Neural progenitor cell (in vitro differentiated cells): ENCODE data around the gene PABPC1L2A.
"Not testable (repeated sequence)": the region's sequence is repeated elsewhere in the genome, so short reads cannot be mapped to it uniquely, and the experiment has no call there.

Experiments
- EZH2 ChIP-seq: fragments of 200-600 bp; sonication (generic); IDR thresholded peaks from 2 replicates; pipeline ENCODE4 v1.6.1; 2017; ENCODE audit warnings: antibody characterized with exemption, mild to moderate bottlenecking, moderate library complexity
- TF ChIP-seq, protein P1 (sequence below): fragments of 200-600 bp; sonication (generic); IDR thresholded peaks from 2 replicates; pipeline ENCODE4 v1.5.1; 2017; ENCODE audit warnings: antibody characterized with exemption, mild to moderate bottlenecking

DNA sequence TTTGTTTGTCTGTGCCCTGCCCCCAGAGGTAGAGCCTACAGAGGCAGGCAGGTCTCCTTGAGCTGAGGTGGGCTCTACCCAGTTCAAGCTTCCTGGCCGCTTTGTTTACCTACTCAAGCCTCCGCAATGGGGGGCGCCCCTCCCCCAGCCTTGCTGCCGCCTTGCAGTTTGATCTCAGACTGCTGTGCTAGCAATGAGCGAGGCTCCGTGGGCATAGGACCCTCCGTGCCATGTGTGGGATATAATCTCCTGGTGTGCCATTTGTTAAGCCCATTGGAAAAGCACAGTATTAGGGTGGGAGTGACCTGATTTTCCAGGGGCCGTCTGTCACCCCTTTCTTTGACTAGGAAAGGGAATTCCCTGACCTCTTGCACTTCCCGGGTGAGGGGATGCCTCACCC lies 20.2 kb upstream of the PABPC1L2A start:
- TF ChIP-seq, protein P1, sequence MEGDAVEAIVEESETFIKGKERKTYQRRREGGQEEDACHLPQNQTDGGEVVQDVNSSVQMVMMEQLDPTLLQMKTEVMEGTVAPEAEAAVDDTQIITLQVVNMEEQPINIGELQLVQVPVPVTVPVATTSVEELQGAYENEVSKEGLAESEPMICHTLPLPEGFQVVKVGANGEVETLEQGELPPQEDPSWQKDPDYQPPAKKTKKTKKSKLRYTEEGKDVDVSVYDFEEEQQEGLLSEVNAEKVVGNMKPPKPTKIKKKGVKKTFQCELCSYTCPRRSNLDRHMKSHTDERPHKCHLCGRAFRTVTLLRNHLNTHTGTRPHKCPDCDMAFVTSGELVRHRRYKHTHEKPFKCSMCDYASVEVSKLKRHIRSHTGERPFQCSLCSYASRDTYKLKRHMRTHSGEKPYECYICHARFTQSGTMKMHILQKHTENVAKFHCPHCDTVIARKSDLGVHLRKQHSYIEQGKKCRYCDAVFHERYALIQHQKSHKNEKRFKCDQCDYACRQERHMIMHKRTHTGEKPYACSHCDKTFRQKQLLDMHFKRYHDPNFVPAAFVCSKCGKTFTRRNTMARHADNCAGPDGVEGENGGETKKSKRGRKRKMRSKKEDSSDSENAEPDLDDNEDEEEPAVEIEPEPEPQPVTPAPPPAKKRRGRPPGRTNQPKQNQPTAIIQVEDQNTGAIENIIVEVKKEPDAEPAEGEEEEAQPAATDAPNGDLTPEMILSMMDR = not testable (repeated sequence)
- not testable (repeated sequence) for TF ChIP-seq EZH2
